GM21737 (cell line): Measurements from ENCODE around the gene BOC.
"Not testable (repeated sequence)": the region's sequence is repeated elsewhere in the genome, so short reads cannot be mapped to it uniquely, and the experiment has no call there.

Source experiments
- ATAC-seq: cut with Tn5 transposase; IDR thresholded peaks from one replicate; pipeline ENCODE4 v1.9.1; 2021; ENCODE audit warnings: mild to moderate bottlenecking, moderate library complexity; ENCODE audit not compliant: unreplicated experiment

BOC gene, protein sequence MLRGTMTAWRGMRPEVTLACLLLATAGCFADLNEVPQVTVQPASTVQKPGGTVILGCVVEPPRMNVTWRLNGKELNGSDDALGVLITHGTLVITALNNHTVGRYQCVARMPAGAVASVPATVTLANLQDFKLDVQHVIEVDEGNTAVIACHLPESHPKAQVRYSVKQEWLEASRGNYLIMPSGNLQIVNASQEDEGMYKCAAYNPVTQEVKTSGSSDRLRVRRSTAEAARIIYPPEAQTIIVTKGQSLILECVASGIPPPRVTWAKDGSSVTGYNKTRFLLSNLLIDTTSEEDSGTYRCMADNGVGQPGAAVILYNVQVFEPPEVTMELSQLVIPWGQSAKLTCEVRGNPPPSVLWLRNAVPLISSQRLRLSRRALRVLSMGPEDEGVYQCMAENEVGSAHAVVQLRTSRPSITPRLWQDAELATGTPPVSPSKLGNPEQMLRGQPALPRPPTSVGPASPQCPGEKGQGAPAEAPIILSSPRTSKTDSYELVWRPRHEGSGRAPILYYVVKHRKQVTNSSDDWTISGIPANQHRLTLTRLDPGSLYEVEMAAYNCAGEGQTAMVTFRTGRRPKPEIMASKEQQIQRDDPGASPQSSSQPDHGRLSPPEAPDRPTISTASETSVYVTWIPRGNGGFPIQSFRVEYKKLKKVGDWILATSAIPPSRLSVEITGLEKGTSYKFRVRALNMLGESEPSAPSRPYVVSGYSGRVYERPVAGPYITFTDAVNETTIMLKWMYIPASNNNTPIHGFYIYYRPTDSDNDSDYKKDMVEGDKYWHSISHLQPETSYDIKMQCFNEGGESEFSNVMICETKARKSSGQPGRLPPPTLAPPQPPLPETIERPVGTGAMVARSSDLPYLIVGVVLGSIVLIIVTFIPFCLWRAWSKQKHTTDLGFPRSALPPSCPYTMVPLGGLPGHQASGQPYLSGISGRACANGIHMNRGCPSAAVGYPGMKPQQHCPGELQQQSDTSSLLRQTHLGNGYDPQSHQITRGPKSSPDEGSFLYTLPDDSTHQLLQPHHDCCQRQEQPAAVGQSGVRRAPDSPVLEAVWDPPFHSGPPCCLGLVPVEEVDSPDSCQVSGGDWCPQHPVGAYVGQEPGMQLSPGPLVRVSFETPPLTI

GRCh38 chr3:113211330-113212149 is at the start of gene BOC:
Gene BOC (plus strand): TSS chr3:113211557. CDS start chr3:113249803, 38,246 bp downstream.
- no peak for ATAC-seq

- no peak for ATAC-seq
Measured at GRCh38 chr3:113161661-113162060, 49.7 kb upstream of the BOC start.

DNA sequence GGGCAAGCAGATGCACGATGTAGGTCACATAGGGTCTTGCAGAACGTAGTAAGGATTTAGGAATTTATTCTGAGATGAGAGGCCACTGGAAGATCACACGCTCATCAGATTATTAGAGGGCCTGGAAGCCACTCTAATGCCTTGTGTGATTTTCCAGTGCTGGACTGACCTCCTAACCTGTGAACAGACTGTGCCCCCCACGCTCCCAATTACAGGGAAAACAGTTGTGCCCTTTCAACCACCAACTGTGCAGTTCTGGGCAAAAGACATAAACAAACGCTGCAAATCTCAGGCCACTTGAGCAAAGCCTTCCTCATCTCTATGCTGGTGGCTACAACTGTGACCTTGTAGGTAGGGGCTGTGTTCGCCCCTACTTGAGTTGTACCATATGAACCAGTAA is 48.2 kb upstream of the BOC start:
- no peak for ATAC-seq

GRCh38 chr3:113165841-113166240 is 45.5 kb upstream of the BOC start:
- ATAC-seq: no peak

- no peak for ATAC-seq
Measured at GRCh38 chr3:113166357-113166718, 45.0 kb upstream of the BOC start.

DNA sequence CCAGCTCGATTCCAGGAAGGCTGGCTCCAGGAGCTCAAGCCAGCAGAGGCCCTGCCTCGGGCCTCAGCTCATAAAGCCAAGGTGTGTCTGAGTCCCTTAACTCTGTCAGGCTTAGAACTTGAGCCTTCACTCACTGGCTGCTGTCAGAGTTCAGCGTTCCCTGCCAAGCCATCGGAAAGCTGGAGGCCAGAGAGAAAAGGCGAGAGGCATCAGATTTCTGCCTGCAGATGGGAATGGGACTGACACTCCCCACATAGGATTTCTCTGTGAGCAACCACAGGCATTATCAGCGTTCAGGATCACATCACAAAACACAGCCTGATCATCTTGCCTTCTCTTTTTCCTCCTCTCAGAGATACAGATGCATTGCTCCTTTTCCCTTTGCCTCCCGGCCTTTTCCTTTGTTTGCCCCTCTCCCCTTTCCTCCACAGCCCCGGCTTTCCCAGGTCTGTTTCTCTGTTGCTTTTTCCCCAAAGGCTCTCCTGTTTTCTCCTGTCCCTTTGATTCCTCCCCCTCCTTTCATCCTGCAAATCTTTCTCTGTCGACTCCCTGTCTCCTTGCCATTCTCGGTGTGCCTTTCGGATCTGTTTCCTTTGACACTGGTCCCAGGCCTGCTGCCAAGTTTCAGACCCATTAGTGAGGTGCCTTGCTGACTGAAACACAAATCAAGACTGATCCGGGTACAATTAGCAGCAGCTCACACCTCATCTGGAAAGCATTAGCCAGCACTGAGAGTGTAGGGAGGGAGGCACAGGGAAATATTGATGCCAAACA is 44.5 kb upstream of the BOC start:
- ATAC-seq: no peak

GRCh38 chr3:113167825-113168801 is 43.2 kb upstream of the BOC start:
- ATAC-seq: no peak

GRCh38 chr3:113169891-113170452 is 41.4 kb upstream of the BOC start:
- no peak for ATAC-seq

DNA sequence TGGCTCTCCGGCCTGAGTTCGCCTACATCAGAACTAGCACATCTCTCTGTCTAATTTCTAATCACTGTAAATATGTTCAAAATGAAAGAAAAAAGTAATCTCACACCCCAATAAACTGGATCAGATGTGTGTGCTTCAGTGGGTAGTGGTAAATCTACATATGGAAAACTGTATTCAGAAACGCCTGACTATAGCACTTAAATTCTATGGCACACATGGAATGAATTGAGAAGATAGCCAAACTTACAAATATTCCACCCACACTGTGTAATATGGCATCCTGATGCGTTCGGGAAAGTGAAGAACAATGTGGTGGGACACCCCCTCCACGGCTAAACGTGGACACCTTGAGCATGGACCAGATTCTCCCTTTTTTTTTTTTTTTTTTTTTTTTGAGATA is 40.6 kb upstream of the BOC start:
- no peak for ATAC-seq

DNA sequence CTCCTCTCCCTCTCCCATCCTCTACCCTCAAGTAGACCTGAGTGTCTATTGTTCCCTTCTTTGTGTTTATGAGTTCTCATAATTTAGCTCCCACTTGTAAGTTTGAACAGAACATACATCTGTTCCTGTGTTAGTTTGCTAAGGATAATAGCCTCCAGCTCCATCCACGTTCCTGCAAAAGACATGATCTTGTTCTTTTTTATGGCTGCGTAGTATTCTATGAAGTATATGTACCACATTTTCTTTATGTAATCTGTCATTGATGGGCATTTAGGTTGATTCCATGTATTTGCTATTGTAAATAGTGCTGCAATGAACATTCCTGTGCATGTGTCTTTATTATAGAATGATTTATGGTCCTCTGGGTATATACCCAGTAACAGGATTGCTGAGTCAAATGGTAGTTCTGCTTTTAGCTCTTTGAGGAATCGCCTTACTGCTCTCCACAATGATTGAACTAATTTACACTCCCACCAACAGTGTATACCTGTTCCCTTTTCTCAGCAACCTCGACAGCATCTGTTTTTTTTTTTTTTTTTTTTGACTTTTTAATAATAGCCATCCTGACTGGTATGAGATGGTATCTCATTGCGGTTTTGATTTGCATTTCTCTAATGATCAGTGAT is 39.6 kb upstream of the BOC start:
- not testable (repeated sequence) for ATAC-seq

DNA sequence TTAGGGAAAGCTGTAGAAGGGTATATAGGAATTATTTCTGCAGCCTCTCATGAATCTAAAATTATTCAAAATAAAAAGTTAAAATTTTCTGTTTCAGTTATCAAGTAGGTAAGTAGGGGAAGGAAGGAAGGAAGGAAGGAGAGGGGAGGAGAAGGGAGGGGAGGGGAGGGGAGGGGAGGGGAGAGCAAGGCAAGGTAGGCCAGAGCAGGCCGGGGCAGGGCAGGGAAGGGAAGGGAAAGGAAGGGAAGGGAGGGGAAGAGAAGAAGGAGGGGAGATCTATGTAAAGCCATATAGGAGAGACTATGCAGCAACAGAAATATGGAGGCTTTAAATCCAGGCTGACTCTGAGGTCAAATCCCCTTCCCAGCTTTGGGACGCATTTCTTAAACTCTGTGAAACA is 38.3 kb upstream of the BOC start:
- no peak for ATAC-seq

GRCh38 chr3:113174304-113174703 is 37.1 kb upstream of the BOC start:
- no peak for ATAC-seq

DNA sequence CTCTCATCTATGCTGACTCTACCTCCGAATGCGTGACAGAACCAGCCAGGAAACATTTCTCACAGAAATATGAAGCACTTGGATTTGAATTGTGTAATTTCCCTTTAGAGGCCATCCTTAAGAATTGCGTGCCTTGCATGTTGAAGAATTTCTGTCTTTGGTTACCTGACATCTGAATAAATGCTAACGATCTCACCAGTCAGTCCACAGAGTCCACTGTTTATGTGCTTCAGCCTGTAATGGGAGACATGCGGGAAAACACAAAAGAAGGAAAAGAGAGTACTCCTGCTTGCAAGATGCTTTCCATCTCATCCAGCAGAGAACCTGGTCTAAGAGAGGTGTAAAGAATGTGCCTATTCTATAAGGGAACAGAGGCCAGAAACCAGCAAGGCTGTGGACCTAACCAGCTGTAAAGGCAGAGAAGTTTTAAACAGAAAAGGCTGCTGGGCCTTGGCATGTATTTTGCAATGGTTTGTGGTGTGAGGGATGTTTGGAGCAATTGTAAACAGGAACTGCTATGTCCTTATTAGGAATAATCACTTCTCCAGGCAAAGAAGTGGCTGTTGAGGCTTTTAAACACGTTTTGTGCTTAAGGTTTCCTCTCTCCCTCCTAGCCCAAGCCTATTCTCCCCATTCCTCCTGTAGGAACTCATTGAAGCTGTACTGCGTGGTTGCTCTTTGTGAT is 36.4 kb upstream of the BOC start:
- no peak for ATAC-seq

GRCh38 chr3:113177526-113177925 is 33.8 kb upstream of the BOC start:
- no peak for ATAC-seq

DNA sequence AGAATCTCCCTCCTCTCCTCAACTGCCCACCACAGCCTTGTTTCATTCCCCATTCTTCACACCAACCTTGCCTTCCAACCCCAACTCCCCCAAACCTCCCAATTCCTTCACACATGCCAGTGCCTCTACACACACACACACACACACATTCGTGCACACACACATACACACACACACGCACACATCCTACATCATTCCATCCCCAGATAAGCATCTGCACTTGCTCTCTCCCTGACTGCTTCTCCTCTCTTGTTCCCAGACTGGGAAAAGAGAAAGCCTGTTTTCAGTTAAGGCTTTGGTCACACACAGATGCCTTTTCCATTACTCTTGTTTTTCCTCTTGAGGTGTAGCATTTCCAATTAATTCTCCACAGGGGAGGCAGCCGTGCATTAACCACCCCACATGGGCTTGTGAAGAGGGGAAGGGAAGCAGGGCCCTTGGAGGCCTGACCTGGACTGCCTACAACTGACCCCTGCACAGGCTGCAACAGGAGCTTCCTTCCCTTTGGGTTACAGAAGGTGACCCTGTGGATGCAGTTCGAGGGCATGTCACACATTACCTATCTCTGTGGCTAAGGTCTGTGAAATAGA is 32.0 kb upstream of the BOC start:
- ATAC-seq: no peak

- no peak for ATAC-seq
Measured at GRCh38 chr3:113183748-113184661, 27.4 kb upstream of the BOC start.
